ENCODE results near the gene CACNA1F.

DNA sequence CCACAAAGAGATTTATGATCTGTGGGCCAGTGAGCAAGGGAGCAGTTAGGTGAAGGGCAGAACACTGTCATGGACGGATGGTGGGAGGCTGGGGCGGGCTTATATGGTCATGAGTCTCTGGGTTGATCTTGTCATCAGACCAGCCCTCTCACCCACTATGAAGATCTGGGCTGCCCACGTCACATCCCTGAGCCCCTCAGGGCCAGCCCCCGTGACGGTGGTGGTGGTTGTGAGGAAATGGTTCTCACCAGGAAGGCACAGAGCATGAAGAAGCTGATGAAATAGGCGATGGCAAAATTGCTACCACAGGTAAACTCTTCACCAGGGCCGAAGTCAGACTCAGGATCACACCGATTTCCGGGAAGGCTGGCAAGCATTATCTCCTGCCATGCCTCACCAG is 22.1 kb downstream of the CACNA1F start:
- TF ChIP-seq, protein P1, sequence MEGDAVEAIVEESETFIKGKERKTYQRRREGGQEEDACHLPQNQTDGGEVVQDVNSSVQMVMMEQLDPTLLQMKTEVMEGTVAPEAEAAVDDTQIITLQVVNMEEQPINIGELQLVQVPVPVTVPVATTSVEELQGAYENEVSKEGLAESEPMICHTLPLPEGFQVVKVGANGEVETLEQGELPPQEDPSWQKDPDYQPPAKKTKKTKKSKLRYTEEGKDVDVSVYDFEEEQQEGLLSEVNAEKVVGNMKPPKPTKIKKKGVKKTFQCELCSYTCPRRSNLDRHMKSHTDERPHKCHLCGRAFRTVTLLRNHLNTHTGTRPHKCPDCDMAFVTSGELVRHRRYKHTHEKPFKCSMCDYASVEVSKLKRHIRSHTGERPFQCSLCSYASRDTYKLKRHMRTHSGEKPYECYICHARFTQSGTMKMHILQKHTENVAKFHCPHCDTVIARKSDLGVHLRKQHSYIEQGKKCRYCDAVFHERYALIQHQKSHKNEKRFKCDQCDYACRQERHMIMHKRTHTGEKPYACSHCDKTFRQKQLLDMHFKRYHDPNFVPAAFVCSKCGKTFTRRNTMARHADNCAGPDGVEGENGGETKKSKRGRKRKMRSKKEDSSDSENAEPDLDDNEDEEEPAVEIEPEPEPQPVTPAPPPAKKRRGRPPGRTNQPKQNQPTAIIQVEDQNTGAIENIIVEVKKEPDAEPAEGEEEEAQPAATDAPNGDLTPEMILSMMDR (conservative IDR thresholded peaks at IDR 0.05; ENCODE audit: low read depth, low read length) = no peak
- no peak for TF ChIP-seq EZH2 (IDR thresholded peaks at IDR 0.05; ENCODE audit: borderline replicate concordance, low read depth, low read length, poor library complexity, severe bottlenecking)

Measured in A673 (cell line).